Stimulated activated naive CD4-positive, alpha-beta T cell treated with Interleukin-2 at 50 U/mL for 16 hours (primary cell): ENCODE data around the gene SLC6A17.

ENCODE experiments used
- DNase-seq: peaks from one replicate; lab custom pipeline; 2025; lab: John Stamatoyannopoulos, UW

The SLC6A17 gene

GRCh38 chr1:110223127-110223526 is 72.8 kb downstream of the SLC6A17 start:
- DNase-seq: no peak

GRCh38 chr1:110223581-110223980 is 73.3 kb downstream of the SLC6A17 start:
- DNase-seq: no peak

- no peak for DNase-seq
Measured at GRCh38 chr1:110224240-110224995, 74.1 kb downstream of the SLC6A17 start.

GRCh38 chr1:110225212-110225611 is 74.9 kb downstream of the SLC6A17 start:
- DNase-seq: no peak

- no peak for DNase-seq
Measured at GRCh38 chr1:110225756-110226404, 75.6 kb downstream of the SLC6A17 start.

- no peak for DNase-seq
Measured at GRCh38 chr1:110227774-110228173, 77.5 kb downstream of the SLC6A17 start.

GRCh38 chr1:110228381-110228780 is 78.1 kb downstream of the SLC6A17 start:
- no peak for DNase-seq

GRCh38 chr1:110228869-110229268 is 78.6 kb downstream of the SLC6A17 start:
- DNase-seq: no peak

GRCh38 chr1:110229348-110230001 is 79.2 kb downstream of the SLC6A17 start:
- no peak for DNase-seq

- DNase-seq: no peak
Measured at GRCh38 chr1:110230381-110231199, 80.3 kb downstream of the SLC6A17 start.

- no peak for DNase-seq
Measured at GRCh38 chr1:110233861-110234260, 83.6 kb downstream of the SLC6A17 start.

GRCh38 chr1:110234691-110235090 is 84.4 kb downstream of the SLC6A17 start:
- DNase-seq: no peak

- DNase-seq: no peak
Measured at GRCh38 chr1:110235181-110235833, 85.0 kb downstream of the SLC6A17 start.

GRCh38 chr1:110235834-110236682 is 85.8 kb downstream of the SLC6A17 start:
- DNase-seq: peak; percentile 23

GRCh38 chr1:110237386-110238152 is 87.3 kb downstream of the SLC6A17 start:
- no peak for DNase-seq

GRCh38 chr1:110239441-110240430 is 89.4 kb downstream of the SLC6A17 start:
- DNase-seq: no peak

- no peak for DNase-seq
Measured at GRCh38 chr1:110240476-110241210, 90.3 kb downstream of the SLC6A17 start.

- DNase-seq: no peak
Measured at GRCh38 chr1:110241516-110241915, 91.2 kb downstream of the SLC6A17 start.
